Activated CD8-positive, alpha-beta memory T cell treated with anti-CD3 and anti-CD28 coated beads, Interleukin-2, amount 50 U/mL, for 4 hours (primary cell): ENCODE results near the gene SPATS2L.
A peak's percentile ranks its signal among the peaks of the same experiment; 100 is the strongest.

Experiments used
- DNase-seq: peaks from one replicate; pipeline ENCODE4 v3.0.0-alpha.2; 2020

The SPATS2L gene

GRCh38 chr2:200450288-200450687 is 143.8 kb downstream of the SPATS2L start:
- DNase-seq, result no peak

GRCh38 chr2:200451511-200451910 is 145.0 kb downstream of the SPATS2L start:
- no peak for DNase-seq

DNA sequence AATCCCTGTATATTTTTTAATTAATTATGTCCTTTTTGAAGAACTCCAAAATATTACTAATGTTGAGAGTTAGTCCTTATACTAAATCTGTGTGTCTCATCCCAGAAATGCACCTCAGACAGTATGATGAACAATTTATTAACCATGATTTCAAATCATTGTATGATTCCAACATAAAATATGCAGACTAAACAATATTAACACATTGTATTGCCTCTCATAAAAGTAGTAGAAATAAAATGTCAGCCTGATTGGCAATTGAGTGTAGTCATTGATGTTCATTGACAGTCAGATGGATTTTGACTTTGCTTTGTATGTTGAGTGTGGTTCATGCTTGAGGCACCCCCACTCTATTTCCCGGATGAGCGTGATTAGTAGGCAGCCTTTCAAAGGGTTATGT is 145.9 kb downstream of the SPATS2L start:
- no peak for DNase-seq

- no peak for DNase-seq
These were observed 146.8 kb downstream of the SPATS2L start for GRCh38 chr2:200453142-200453852.

- DNase-seq, result no peak
These were observed 147.5 kb downstream of the SPATS2L start for GRCh38 chr2:200453853-200454534.

- no peak for DNase-seq
These were observed 148.7 kb downstream of the SPATS2L start for GRCh38 chr2:200454927-200455801.

- DNase-seq, result no peak
These were observed 149.5 kb downstream of the SPATS2L start for GRCh38 chr2:200455958-200456421.

DNA sequence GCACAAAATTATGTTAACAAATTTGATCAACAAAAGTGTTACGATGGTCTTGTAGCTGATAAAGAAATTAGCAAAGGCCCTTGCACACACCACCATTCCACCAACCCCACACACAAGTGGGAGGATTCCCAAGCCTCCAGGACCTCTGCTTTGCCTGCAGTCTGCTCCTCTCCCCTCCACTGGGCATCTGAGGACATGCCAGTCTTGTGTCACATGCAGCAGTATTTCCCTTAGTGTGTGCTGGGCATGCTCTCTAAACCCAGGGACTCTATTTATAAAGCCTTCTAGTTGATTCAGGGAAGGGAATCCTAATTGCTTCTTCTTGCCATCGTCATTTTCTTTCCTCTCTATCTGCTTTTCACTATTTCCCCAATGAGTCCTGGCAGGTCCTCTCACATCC is 150.1 kb downstream of the SPATS2L start:
- DNase-seq, result no peak

- DNase-seq, result no peak
These were observed 152.6 kb downstream of the SPATS2L start for GRCh38 chr2:200459101-200459500.

GRCh38 chr2:200461846-200462710 is 155.6 kb downstream of the SPATS2L start:
- DNase-seq, result no peak

DNA sequence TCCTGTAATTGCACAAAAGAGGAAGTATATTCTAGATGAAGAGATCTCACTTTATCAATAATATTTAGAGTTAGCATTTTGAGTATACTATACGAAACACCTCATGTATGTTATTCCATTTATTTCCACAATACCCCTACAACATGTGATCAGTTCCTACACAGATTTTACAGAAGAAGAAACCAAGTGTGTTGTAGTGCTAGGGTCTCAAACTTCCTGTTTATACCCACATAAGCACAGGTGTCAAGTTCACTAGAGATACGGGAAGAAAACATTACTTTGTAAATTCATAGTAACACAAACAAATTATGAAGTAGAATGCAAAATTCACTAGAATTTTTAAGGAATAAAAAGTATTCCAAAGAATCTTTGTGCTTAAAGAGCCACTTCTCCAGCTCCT is 157.0 kb downstream of the SPATS2L start:
- DNase-seq, result no peak

GRCh38 chr2:200466425-200467418 is 160.2 kb downstream of the SPATS2L start:
- no peak for DNase-seq

- no peak for DNase-seq
These were observed 161.6 kb downstream of the SPATS2L start for GRCh38 chr2:200467806-200468681.

DNA sequence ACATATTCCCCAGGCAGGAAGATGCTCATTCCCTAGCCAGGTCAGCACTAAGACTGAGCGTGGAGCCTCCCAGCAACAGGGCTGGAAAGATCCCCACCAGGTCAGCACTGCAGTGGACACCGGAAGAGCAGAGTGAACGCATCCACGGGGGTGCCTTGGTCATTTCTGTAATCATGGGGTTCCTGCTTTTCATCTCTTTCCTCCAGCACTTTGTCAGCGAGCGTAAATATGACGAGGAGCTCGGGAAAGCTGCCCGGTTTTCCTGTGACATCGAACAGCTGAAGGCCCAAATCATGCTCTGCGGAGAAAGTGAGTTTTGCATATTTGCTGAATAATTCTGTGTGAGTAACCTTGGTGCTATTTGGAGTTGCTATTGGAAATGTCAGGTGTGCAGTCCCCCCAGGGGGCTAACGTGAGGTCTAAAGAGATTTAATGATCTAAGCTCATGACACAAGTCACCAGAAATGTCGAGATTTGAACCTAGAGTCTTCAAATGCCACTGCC is 163.3 kb downstream of the SPATS2L start:
- DNase-seq, result no peak

GRCh38 chr2:200470230-200470629 is 163.7 kb downstream of the SPATS2L start:
- DNase-seq, result no peak

DNA sequence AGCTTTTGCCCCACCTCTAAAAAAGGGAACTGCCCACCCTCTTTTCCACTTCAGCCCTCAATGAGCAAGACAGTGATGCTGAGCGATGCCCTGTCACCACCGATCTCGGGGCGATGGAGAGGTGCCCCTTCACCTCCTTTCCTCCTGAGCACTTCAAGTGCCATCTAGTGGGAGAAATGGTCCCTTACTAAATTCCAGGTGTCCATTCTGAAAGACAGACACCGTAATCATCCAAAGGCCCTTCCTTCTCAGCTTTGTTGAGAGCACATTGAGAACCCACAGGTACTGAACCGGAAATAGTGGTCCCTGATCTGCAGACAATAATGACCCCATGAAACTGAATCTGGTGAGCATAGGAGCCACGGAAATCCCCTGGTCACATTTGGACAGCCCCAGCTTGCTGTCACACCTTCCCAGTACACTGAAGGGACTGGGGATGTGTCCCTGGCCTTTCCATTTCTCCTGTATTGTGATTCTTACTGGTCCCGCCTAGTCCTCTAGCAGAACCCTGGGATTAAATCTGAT is 164.9 kb downstream of the SPATS2L start:
- peak; percentile 29 for DNase-seq

DNA sequence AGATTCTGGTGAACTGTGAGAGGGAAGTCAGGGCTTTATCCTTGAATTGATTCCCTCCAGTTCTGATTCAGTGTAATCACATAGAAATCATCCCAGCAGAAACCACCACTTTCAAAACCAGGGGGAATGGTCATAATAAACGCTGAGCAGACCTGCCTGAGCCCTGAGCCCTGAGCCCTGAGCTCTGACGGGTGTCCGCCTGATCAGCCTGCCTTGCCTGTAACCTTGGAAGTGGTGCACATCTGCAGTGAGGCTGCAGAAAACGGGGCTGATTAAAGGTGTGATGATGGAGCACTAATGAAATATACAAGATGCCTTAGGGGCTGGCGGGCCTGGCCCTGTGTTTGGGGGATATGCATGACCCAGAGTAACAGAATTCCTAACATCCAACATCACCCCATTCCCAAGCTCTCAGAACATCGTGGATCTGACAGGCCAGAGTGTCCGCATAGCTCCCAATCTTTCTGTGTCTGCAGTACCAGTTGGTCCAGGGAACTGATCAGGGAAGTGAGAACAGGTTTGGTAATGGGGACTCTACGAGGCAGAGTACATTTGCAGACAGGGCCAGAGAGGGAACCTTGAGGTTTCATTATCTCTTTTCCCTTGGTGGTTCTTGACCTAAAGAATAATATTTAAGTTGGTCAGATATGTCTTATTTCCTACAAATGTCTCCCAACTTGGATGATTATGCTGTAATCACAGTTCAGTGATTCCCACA is 165.6 kb downstream of the SPATS2L start:
- DNase-seq, result no peak

GRCh38 chr2:200472853-200473464 is 166.5 kb downstream of the SPATS2L start:
- DNase-seq, result no peak

DNA sequence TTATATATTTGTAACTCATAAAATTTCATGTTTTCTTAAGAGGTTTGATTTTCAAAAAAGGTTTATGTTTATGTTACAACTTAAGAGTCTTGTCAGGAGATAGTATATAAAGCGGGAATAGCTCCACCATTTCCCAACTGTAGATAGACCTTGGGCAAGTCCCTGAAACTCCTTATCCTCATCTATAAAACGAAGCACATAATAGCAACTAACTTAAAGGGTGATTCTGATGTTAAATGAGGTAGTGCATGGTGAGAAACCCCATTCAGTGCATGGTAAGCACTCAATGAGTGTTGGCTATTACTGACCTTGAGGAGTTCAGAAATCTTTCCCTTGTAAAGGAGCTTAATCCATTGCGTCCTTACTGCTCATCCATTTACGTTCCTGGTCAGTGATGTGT is 169.3 kb downstream of the SPATS2L start:
- DNase-seq, result no peak
